ENCODE measurements around the gene LRRN2. TPM values are rescaled to one million over a fixed set of nuclear protein-coding genes. Genes with fewer than 3 reads are reported as not detected.

Gene LRRN2
- total and polyA plus RNA-seq, 9 of the 15 experiments (the other 6 are each of a cell fraction or from before 2014, with no cell fraction given), result 0.05 TPM; not detected in 8

- TF ChIP-seq E2F8 (IDR thresholded peaks at IDR 0.05; ENCODE audit: low read depth, partially characterized antibody) (no peak), ILF3 (IDR thresholded peaks at IDR 0.05; ENCODE audit: borderline replicate concordance) (no peak), DPF2 (IDR thresholded peaks at IDR 0.05) (no peak), ARID1B (IDR thresholded peaks at IDR 0.05) (no peak)
Observed at GRCh38 chr1:204685236-204686006, at the start of gene LRRN2 (continued).

- intact Hi-C loops (cut with micrococcal nuclease), result no loop called here
- no peak overlapping the region for H2AFZ ChIP-seq (ENCODE audit: low read depth, low read length)
- no peak overlapping the region for H3K9ac ChIP-seq (ENCODE audit: insufficient read depth in 1 of 2, low read depth in 2 of 2, low read length in 2 of 2)
- no TSS peak for BruUV-seq (replicated peaks)
- no peaks in the 10 kb centered on the region; a peak in 2 of 5 replicates for H3K4me1 ChIP-seq (replicated peaks in 1 of 2; ENCODE audit: control insufficient read depth in 2 of 2, insufficient read depth in 2 of 2, low read length in 2 of 2)
- peaks cover 5% of the 10 kb centered on the region; the same call in 1 of the 2 replicates for H3K9me3 ChIP-seq (replicated peaks; ENCODE audit: control insufficient read depth, insufficient read depth, low read depth, low read length)
- POLR2A ChIA-PET, result interaction anchor here (0.5 kb wide), 1 partner anchor 8 kb away, joined by 3 read pairs; no protein-coding TSS in a partner anchor
- no peaks in the 10 kb centered on the region for H3K9me1 ChIP-seq (ENCODE audit: control insufficient read depth, insufficient read depth, low read length)
- no peaks in the 10 kb centered on the region for H3K36me3 ChIP-seq (ENCODE audit: control insufficient read depth, insufficient read depth, low read length)
- no peaks in the 10 kb centered on the region for H3K79me2 ChIP-seq (ENCODE audit: control insufficient read depth, insufficient read depth, low read length)
- ATAC-seq (no peak), DNase-seq (ENCODE audit: extremely low read depth in 1 of 4, low spot score in 3 of 4) (no peak), FAIRE-seq (no peak)
- no peak overlapping the region for H3K4me3 ChIP-seq
- no peak overlapping the region for H3K4me2 ChIP-seq (ENCODE audit: insufficient read depth, low read length)
- CTCF ChIA-PET (ENCODE audit: low intra/inter-chr PET ratio), result no interaction called here
- no peaks in the 10 kb centered on the region for H4K20me1 ChIP-seq (replicated peaks; ENCODE audit: control insufficient read depth, insufficient read depth, low read length)
- H3K27ac ChIP-seq (ENCODE audit: extremely low read depth, low read depth, low read length), result no peak overlapping the region
- in situ Hi-C loops (cut with MboI), result no loop called here
- H3K27me3 ChIP-seq (ENCODE audit: control insufficient read depth in 2 of 2, insufficient read depth in 2 of 2, low read length in 2 of 2), result peaks cover 18 to 51% of the 10 kb centered on the region in 2 experiments
- TF ChIP-seq ZBTB49 (CRISPR knock-in tag; IDR thresholded peaks at IDR 0.05; ENCODE audit: borderline replicate concordance), result no peak
- no peak for TF ChIP-seq BRF1 (IDR thresholded peaks at IDR 0.05; ENCODE audit: borderline replicate concordance, extremely low read depth, insufficient read length)
- TF ChIP-seq ZNF444 (CRISPR knock-in tag; IDR thresholded peaks at IDR 0.05), result no peak
Observed at GRCh38 chr1:204735042-204735441, 49.5 kb upstream of the LRRN2 start.

Data from K562 (cell line).